Smooth muscle cell of the brain vasculature (primary cell): ENCODE data around the gene ASXL2.
"Not testable (repeated sequence)": the region's sequence is repeated elsewhere in the genome, so short reads cannot be mapped to it uniquely, and the experiment has no call there.

Experiments used
- DNase-seq: peaks from one replicate; pipeline ENCODE4 v3.0.0-alpha.2; 2012; ENCODE audit warnings: low read depth, low spot score

ASXL2 gene

DNA sequence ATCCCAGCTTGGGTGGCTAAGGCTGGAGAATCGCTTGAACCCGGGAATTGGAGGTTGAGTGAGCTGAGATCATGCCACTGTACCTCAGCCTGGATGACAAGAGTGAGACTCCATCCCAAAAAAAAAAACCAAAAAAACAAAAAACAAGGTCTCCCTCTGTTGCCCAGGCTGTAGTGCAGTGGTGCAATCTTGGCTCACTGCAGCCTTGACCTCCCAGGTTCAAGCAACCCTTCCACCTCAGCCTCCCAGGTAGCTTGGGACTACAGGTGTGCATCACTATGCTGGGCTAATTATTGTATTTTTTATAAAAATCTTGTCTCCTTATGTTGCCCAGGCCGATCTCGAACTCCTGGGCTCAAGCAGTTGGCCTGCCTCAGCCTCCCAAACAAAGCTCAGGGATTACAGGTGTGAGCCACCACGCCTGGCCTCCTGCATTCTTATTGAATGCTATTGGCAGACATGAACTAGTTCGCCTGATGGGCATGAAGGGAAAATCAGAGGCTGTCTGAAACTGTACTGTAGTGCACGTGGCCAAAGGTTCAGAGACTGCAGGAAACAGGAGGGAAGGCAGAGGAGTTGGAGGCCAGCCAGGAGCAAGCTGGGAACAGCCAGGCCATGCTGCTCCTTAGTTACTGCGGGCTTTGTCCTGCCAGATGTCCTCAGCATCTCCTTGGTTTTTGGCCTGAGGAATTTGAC lies 16.0 kb upstream of the ASXL2 start:
- peak; percentile 69 for DNase-seq

DNA sequence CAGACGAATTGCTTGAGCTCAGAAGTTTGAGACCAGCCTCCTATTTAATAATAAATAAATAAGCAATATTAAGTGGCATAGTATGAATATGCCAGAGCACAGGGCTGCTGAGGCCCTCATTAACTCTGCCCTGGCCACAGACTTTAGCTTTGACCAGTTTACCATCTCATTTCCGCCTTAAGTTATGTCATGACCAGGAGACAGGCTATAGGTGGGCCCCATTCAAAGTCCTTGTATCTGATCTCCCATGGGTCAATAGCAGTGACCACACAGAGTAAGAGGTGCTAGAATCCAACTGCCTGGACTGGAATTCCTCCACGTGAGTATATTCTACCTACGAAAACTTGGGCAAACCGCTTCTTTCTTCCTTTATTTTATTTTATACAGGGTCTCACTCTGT lies 13.4 kb upstream of the ASXL2 start:
- DNase-seq, result no peak

DNA sequence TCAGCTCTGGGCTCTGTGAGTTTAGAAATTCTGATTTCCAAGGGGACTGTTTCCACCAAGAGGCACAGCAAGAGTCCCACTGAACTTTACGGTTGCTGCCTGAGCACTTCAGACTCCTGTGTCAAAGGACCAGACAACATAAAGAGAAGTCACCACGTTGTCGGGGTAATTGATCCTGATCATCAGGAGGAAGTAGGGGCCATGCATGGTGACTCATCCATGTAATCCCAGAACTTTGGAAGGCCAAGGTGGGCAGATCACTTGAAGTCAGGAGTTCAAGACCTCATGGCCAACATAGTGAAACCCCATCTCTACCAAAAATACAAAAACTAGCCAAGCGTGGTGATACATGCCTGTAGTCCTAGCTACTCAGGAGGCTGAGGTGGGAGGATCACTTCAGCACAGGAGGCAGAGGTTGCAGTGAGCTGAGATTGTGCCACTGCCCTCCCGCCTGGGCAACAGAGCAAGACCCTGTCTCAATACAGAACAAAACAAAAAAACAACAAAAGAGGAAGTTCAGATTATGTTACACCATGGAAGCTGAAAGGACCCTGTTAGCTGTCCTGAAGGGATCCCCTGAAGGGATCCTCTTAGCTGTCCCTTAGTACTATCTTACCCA lies 9.4 kb upstream of the ASXL2 start:
- DNase-seq, result no peak

DNA sequence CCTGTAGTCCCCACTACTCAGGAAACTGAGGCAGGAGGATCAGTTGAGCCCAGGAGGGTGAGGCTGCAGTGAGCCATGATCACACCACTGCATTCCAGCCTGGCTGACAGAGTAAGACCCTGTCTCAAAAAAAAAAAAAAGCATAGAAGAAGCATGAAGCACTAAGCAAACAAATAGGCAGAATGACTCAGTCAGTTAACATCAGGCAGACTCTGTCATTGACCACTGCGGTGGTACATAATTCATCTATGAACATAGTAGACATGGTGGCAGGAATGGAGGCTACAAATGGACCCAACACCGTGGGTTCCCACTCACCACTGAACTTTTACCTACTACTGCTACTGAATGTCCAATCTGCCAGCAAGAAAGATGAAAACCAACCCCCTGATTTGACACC lies 7.6 kb upstream of the ASXL2 start:
- DNase-seq, result no peak

DNA sequence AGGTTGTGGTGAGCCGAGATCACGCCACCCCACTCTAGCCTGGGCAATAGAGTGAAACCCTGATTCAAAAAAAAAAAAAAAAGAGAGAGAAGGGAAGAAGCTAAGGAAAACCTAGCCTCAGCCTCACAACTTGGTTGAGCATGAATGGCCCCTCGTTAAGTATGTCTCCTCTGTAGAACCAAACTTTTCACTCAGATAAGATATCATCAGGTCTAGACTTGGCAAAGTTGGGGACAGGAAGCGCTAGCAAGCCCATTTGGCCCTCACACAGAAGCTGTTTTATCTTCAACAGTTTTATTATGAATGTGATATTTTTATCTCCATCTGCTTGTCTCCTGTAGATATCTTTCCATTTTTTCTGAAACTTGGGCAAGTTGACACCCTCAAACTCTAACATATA lies 3.5 kb upstream of the ASXL2 start:
- DNase-seq, result no peak

DNA sequence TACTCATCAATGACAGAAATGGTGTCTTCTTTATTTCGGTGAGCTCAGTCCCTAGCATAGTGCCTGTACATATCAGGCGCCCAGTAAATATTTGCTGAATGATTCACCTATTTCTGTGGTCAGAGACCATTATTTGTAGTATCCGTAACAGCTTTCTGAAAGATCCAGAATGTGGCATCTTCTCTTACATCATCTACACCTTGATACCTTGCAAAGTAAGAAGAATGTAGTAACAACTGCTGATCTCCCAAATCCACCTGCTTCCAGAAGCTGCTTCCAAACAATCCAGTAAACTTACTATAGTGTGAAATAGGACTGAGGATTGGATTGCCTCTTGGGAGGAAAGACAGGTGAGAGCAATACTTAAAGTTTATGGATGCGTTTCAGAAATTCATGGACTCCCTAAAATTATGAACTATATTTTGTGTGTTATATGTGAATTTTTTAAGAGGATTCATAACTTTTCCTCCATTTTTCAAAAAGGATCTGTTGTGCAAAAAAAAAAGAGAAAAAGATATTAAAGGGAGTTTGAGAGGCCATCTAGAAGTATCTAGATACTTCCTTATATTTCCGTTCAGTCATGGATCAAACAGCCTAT lies 945 bp upstream of the ASXL2 start:
- DNase-seq, result peak; percentile 6

DNA sequence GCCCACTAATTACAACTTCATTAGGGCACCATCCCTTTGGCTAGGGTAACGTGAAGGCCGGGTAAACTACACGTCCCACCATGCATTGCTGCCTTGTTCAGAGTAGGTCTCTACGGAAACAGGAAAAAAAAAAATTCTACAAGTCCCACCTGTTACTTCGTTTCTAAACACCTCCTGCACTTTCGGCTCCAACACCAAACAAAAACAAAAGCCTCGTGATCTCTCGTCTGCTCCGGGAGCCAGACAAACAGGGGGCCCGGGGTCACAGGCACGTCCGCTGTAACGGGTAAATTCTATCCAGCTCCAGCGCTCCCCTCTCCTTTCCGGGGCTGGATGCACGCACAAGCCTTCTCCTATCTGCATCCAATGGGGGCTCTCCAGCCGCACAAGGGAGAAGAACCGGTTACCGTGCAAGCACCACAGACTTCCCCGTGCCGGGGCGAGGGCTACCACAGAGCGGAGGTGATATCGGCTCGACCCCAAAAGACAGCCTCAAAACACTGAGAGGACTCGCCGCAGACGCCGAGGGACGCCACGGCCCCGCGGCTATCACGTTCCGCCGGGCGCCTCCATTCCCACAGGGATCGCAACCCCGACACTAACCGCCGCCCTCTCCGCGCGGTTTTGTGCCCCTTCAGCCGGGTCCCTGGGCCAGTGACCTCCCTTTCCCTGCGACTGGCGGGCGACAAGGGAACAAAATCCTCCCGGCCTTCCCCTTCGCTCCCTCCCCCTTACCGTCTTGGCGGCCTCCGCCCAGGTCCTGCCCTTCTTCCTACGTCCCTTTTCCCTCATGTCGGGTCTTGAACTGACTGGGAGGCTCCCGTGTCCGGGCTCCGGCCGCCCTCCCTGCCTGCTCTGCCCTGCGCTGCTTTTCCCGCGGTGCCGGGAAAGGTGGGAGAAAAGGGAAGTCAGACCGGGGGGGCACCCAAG lies 591 bp downstream of the ASXL2 start:
- DNase-seq, result peak; percentile 7

DNA sequence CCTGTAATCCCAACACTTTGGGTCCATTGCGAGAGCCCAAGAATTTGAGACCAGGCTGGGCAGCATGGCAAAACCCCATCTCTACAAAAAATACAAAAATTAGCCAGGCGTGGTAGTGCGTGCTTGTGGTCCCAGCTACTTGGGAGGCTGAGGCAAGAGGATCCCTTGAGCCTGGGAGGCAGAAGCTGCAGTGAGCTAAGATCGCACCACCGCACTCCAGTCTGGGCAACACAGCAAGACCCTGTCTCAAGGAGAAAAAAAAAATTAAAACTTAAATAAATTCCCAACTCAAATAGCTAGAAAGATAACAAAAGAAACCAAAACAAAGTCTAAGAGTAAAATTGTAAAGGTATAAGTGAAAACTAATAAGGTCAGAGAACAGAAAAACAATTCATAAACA lies 6.2 kb downstream of the ASXL2 start:
- no peak for DNase-seq

DNA sequence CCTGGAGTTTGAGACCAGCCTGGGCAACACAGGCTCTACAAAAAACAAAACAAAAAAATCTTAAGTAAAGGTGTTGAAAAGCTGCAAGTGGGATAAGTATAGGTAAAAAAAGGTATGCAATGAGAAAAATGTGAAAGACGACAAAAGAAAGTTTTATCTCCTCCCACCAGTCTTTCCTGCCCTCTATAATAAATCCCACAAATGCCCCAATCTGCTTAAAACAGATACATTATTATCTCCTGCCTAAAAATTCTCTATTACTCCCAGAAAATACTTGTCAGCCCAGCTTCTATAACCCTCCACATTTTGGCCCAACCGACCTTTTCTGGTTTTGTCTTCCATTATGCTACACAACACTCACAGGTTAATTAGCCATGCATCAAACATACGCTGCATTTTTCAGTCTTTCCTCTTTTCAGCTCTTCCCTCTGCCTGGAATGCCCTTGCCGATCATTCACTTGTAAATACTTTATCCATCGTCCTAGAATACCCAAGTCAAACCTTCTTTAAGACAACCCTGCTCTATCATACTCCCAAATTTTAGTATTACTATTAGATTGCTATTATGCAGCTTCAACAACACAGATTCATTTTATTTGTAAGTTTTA lies 10.8 kb downstream of the ASXL2 start:
- no peak for DNase-seq

DNA sequence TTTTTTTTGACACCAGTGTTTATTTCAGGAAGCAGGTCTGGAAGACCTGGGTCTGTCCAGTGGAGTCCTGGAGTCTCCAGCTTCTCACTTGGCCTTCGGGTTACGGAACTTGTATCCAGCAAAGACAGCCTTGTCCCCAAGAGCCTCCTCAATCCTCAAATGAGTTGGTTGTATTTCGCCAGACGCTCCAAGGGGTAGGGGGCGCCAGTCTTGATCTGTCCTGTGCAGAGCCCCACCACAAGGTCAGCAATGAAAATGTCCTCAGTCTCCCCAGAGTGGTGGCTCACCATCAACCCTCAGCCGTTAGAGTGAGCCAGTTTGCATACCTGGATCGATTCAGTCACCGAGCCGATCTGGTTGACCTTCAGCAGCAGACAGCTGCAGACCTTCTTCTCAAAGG lies 21.9 kb downstream of the ASXL2 start:
- DNase-seq, result no peak

DNA sequence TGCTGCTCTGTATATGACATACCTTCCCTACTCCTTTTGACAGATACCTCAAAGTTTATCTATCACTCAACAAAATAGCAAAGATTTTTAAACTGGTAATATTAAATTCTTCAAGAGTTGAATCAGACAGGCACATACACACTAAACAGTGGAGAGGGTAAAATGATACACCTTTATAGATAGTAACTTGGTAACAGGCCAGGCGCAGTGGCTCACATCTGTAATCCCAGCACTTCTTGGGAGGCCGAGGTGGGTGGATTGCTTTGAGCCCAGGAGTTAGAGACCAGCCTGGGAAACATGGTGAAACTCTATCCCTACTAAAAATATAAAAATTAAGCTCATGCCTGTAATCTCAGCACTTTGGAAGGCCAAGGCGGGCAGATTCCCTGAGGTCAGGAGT lies 23.2 kb downstream of the ASXL2 start:
- no peak for DNase-seq

DNA sequence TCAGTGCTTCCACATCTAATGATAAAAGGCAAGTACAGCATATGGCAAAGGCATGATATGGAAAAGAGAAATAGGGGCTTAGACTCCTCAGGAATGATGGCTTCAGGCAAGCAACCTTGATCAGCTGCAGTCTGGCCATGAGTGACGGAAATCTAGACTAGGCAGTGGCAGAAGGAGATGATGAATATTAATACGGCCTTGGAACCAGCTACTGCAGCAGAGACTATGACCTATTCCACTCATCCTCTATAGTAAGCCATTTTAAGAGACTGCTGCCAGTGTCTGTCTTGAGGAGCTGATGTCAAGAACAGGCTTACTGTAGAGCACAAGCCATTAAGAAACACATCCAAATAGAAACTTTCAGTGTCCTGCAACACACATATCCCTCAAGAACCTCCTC lies 23.7 kb downstream of the ASXL2 start:
- DNase-seq, result no peak

DNA sequence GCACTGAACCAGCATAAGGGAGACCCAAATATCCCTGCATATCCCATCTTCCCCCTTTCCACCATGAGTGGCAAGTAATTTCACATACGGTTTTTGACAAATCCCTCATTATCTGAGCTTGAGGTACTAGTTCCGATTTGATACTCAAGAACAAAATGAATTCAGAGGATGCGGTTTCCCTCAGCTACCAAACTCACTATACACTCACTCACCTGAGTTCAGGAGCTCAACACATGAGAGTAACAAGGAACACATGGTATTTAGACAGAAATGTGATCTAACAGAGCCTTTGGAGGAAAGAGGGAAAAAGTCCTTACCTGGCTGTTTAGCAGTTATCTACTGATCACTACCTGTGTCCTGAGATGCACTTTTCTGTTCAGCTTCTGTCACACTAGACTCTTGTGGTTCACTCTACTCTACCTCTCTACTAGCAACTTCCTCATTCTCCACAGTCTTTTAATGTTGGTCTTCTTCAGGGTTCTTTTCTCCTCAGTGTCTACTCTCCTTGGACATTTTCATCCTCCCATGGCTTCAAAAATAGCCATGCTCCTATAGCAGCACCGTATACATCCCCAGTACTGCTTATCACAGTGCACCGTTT lies 25.1 kb downstream of the ASXL2 start:
- DNase-seq, result no peak

DNA sequence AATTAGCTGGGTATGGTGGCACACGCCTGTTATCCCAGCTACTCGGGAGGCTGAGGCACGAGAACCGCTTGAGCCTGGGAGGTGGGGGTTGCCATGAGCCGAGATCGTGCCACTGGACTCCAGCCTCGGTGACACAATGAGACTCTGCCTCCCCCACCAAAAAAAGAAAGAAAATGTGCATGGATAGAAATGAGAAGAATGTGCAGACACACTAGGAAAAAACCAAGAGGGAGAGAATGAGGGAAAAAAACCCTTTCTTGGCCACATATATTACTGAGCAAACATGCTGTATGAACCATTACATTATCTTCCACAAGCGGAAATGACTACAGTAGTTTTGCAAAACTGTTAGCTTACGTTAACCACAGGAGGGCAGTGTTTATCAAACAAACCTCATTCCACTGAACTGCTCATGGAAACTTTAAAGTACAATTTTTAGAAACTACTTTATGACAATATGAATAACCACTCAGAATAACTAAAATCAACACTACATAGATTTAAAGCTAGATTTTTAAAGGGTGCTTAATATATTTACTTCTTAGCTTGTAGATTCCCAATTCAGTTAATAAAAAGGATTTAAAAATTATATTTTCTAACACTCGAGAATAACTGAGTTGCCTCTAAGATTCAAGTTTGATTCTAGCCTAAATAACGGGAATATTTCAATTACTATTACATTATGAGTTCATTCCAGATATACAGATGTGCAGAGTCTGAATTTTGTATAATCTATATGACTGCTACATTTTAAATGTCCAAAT lies 26.4 kb downstream of the ASXL2 start:
- DNase-seq, result peak; percentile 37

DNA sequence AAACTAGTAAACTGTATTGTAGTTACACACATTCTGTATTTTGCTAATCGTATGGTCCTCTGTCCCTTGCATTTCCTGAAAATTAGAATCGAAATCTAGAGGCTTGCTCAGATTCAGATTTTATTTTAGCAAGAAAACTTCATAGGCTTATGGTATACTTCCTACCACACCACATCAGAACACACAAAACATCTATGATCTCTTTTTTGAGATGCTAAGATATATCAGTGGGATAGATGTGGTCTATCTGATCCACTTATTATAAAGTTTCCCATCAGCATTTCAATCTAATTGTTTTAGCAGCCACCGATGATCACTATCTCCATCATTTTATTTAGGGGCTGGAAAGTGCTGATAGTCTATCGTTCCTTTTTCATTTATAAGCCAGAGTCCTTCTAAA lies 27.9 kb downstream of the ASXL2 start:
- not testable (repeated sequence) for DNase-seq

DNA sequence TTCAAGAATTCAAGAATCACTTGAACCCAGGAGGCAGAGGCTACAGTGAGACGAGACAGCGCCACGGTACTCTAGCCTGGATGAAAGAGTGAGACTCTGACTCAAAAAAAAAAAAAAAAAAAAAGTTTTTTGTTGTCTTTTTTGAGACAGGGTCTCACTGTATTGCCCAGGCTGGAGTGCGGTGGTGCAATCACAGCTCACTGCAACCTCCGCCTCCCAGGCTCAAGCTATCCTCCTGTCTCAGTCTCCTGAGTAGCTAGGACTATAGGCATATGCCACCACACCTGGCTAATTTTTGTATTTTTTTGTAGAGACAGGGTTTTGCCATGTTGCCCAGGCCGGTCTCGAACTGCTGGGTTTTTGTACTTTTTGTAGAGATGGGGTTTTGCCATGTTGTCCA lies 28.9 kb downstream of the ASXL2 start:
- not testable (repeated sequence) for DNase-seq

DNA sequence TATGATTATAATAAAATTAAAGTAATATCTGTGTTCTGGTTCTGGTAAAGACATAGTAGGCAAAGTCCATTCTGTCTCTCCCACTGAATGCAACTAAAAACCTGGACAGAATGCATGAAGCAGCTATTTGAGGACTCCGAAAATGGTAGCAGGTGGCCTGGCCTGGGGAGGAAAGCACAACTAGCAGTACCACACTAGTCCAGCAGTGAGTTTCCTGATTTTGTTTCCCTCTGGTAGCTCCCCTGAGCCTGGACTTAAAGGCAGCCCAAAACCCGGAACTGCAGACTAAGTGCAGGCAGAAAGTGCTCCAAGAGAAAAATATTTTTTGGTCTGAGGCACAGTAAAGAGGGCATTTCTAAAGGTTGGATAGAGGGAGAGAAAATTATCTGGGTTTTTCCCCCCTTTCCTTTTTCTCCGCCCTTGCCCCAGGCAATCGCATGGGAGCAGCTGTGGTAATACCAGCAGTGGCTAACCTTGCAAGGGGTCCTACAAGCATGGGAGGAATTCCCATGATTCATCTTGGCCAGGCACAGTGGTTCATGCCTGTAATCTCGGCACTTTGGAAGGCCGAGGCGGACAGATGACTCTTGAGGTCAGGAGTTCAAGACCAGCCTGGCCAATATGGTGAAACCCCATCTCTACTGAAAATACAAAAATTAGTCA lies 32.3 kb downstream of the ASXL2 start:
- DNase-seq, result no peak

DNA sequence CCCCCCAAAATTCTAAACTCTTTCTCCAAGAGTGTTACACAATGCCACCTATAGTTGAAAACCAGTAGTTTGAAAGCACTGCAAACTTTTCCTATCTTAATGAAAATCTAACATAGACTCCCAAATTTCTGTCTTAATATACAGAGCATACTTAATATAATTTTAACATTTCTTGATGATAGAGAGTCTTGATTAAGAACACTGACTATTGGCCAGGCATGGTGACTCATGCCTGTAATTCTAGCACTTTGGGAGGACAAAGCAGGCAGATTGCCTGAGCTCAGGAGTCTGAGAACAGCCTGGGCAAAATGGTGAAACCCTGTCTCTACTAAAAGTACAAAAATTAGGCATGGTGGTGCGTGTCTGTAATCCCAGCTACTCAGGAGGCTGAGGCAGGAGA lies 34.2 kb downstream of the ASXL2 start:
- no peak for DNase-seq

DNA sequence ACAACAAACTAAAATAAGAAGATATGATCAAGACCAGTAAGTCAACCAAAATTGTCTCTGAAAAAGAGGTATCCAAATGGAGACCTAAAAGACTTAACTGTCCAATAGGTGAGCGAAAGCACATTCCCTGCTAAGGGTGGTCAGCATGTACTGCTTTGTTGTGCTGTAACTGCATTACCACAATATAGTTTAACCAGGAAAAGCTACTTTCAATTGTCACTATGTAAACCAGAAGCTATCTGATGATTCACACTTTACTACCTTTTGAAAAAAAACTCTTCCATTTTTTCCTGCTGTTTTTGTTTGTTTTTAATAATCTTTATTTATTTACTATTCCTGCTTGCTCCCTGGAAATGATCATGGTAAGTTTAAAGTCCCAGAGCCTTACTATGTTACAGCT lies 36.1 kb downstream of the ASXL2 start:
- DNase-seq, result no peak

DNA sequence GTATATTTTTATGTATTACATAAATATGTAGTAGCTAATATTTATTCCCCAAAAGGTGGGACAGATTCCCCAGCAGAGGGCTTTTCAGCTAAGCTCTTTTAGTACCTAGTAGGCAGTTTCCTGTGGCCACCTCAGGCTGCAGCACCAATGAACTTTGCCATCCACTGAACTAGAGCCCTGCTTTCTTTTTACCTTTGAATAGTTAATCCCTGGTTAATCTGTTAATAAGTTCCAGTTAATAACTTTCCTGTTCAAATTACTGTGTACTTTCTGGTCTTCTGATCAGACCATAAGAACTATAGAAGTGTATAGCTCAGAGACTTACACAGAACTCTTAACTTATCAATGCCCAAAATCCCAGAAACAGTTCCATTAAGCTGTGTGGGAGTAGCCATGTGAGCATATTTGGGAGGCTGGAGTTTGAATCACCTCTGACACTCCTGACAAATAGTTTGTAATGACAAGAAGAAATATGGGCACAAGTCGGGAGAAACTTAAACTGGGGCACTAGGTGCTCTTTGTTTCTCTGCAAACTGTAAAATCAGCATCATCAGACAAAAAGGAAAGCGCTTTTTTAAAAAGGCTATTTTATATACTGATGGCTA lies 40.0 kb downstream of the ASXL2 start:
- DNase-seq, result no peak
